OCI-LY1 (cell line): Measurements from ENCODE around the gene MSMP.

Experiments
- H2AFZ ChIP-seq: fragments of 200-600 bp; sonication (generic), shearing (Covaris generic); 2 replicates; pipeline ENCODE4 v1.6.0; 2014; ENCODE audit warnings: antibody characterized with exemption, mild to moderate bottlenecking, low read length
- H3F3A ChIP-seq: fragments of 200-600 bp; sonication (generic), shearing (Covaris generic); 2 replicates; pipeline ENCODE4 v1.6.0; 2014; ENCODE audit warnings: mild to moderate bottlenecking, antibody characterized with exemption, low read length, moderate library complexity; ENCODE audit not compliant: insufficient read depth
- H3K27ac ChIP-seq: fragments of 200-600 bp; sonication (generic); 2 replicates; pipeline ENCODE4 v1.5.1; 2014; ENCODE audit warnings: low read length, mixed run types, mild to moderate bottlenecking, low read depth; ENCODE audit not compliant: poor library complexity, severe bottlenecking
- H3K27me3 ChIP-seq: fragments of 200-600 bp; sonication (generic); 2 replicates; pipeline ENCODE4 v1.6.0; 2014; ENCODE audit warnings: antibody characterized with exemption, mild to moderate bottlenecking, low read length, moderate library complexity; ENCODE audit not compliant: insufficient read depth
- H3K36me3 ChIP-seq: fragments of 200-600 bp; sonication (generic); 2 replicates; pipeline ENCODE4 v1.6.1; 2014; ENCODE audit warnings: mild to moderate bottlenecking, antibody characterized with exemption, low read length, moderate library complexity, mixed read lengths; ENCODE audit not compliant: insufficient read depth
- H3K4me1 ChIP-seq: fragments of 200-600 bp; sonication (generic); 2 replicates; pipeline ENCODE4 v1.5.1; 2014; ENCODE audit warnings: mild to moderate bottlenecking, low read length, moderate library complexity; ENCODE audit not compliant: insufficient read depth, severe bottlenecking
- H3K4me2 ChIP-seq: fragments of 200-600 bp; sonication (generic), shearing (Covaris generic); 2 replicates; pipeline ENCODE4 v1.6.1; 2014; ENCODE audit warnings: low read length
- H3K4me3 ChIP-seq: fragments of 200-600 bp; sonication (generic); 2 replicates; pipeline ENCODE4 v1.5.1; 2014; ENCODE audit warnings: low read length, low read depth, mild to moderate bottlenecking, mixed read lengths; ENCODE audit not compliant: poor library complexity, severe bottlenecking
- H3K79me2 ChIP-seq: fragments of 200-600 bp; shearing (Covaris generic); 2 replicates; pipeline ENCODE4 v1.6.1; 2016; ENCODE audit warnings: mixed run types, low read length, mixed read lengths; ENCODE audit not compliant: insufficient read depth
- H3K9ac ChIP-seq: fragments of 200-600 bp; sonication (generic), shearing (Covaris generic); 2 replicates; pipeline ENCODE4 v1.6.1; 2014; ENCODE audit warnings: mild to moderate bottlenecking, low read length, mixed read lengths
- H3K9me2 ChIP-seq: fragments of 200-600 bp; sonication (generic), shearing (Covaris generic); 2 replicates; pipeline ENCODE4 v1.6.1; 2014; ENCODE audit warnings: low read depth, mild to moderate bottlenecking, low read length, mixed read lengths
- H3K9me3 ChIP-seq: fragments of 200-600 bp; shearing (Covaris generic); 2 replicates; pipeline ENCODE4 v1.6.1; 2014; ENCODE audit warnings: low read length, mixed read lengths
- H4K20me1 ChIP-seq: fragments of 200-600 bp; sonication (generic), shearing (Covaris generic); 2 replicates; pipeline ENCODE4 v1.6.0; 2016; ENCODE audit warnings: mild to moderate bottlenecking, low read length; ENCODE audit not compliant: insufficient read depth
- TF ChIP-seq, protein P1 (sequence below): fragments of 200-600 bp; sonication (generic), shearing (Covaris generic); IDR thresholded peaks from 2 replicates; pipeline ENCODE4 v1.5.1; 2017; ENCODE audit warnings: mild to moderate bottlenecking, antibody characterized with exemption, low read length, moderate library complexity, mixed read lengths

The MSMP gene

DNA sequence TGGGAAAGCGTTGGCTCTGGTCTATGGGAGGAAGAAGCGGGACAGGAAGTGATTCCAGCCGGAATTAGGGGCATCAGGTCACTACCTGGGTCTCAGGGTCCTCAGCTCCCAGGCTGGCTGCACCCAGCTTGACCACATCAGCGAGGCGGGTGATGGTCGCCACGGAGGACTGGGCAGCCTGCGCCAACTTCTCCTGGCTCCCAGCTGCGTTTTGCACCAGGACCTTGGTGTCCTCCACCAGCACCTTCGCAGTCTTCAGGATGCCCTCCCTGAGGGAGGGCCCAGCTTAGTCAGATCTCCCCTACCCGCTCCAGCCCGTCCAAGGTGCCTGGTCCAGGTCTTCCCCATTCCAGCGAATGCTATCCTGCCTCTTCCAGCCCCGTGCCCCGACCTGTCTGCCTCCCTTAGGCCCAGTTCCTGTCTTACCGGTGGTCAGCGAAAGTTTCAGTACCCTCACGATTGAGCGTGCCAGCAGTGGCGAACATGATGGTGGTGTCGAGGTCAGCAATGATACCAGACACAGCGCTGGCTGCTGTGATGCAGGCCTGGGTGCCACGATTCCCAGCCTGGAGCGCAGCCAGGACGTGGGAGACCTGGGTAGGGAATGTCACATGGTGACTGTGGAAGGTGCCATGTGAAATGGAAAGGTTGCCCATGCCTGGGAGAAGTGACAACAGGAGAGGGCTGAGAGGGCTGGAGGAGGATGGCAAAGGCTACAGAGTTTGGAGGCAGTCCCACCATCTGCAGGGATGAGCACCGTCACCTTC lies 50.0 kb downstream of the MSMP start:
- Histone ChIP-seq H3K4me3 (no peak overlapping the region), H3K27me3 (no peaks in the 10 kb centered on the region), H3K9me2 (no peaks in the 10 kb centered on the region), H3K4me1 (no peaks in the 10 kb centered on the region), H3K9ac (no peak overlapping the region), H3K4me2 (no peak overlapping the region), H3K9me3 (no peaks in the 10 kb centered on the region), H3K36me3 (peaks cover 99% of the 10 kb centered on the region), H4K20me1 (no peaks in the 10 kb centered on the region), H3K27ac (no peak overlapping the region), H3K79me2 (no peaks in the 10 kb centered on the region), H2AFZ (no peak overlapping the region), H3F3A (no peaks in the 10 kb centered on the region)
- TF ChIP-seq, protein P1, sequence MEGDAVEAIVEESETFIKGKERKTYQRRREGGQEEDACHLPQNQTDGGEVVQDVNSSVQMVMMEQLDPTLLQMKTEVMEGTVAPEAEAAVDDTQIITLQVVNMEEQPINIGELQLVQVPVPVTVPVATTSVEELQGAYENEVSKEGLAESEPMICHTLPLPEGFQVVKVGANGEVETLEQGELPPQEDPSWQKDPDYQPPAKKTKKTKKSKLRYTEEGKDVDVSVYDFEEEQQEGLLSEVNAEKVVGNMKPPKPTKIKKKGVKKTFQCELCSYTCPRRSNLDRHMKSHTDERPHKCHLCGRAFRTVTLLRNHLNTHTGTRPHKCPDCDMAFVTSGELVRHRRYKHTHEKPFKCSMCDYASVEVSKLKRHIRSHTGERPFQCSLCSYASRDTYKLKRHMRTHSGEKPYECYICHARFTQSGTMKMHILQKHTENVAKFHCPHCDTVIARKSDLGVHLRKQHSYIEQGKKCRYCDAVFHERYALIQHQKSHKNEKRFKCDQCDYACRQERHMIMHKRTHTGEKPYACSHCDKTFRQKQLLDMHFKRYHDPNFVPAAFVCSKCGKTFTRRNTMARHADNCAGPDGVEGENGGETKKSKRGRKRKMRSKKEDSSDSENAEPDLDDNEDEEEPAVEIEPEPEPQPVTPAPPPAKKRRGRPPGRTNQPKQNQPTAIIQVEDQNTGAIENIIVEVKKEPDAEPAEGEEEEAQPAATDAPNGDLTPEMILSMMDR: no peak
